HG02610 (cell line): ENCODE measurements around the gene PILRB.
A peak's percentile ranks its signal among the peaks of the same experiment; 100 is the strongest.
"Not testable (repeated sequence)": the region's sequence is repeated elsewhere in the genome, so short reads cannot be mapped to it uniquely, and the experiment has no call there.

Experiments used
- ATAC-seq: cut with Tn5 transposase; IDR thresholded peaks from one replicate; pipeline ENCODE4 v1.9.1; 2021; ENCODE audit warnings: mild to moderate bottlenecking, moderate library complexity; ENCODE audit not compliant: unreplicated experiment

Gene PILRB

DNA sequence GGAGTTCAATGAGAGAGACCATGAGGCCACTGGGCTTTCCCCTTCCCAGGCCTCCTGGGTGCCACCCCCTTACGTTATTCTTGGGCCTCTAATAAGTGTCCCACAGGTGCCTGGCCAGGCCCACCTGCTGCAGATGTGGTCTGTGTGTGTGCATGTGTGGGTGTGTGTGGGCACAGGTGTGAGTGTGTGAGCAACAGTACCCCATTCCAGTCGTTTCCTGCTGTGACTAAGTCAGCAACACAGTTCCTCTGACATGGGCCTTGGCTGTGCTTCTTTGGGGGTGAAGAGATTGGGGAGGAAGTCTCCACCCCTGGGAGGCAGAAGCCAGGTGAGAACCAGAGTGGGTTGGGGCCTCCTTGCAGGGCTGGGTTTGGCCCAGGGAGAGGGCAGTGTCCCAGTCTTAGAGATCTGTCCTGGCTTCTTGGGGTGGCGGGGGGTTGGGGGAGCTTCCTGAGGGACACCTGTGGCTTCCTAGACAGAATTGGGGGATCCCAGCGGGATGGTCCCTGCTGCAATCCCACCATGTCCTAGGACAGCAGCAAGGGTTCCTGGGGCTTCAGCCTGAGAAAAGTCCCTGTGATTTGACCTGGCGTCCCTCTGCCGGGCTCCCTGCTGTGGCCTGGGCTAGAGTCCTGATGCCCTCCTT, 4.1 kb upstream of the PILRB start:
- no peak for ATAC-seq

DNA sequence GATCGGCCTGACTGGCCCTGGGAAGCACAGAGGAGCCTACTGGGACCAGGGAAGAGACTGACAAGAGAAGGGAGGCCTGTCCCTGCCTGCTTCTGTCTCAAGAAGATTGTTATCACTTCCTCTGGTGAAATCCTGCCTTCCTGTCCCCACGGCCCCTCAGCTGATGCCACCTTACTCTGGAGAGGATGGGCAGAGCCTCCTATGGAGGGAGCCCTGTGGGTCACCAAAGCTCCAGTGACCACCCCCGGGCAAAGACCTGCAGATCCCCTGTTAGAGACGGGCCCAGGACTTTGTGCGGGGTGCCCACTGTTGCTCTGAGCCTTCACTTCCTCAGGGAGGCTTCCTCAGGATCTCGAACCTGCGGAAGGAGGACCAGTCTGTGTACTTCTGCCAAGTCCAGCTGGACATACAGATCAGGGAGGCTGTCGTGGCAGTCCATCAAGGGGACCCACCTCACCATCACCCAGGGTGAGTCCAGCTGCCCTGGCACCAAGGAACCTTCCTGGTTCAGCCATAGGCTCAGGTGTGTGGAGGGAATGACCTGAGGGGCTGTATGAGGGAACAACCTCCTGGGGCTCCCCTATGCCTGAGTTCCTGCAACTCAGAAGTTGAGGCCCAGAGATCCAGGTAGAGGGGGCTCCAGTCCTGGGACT, 1.4 kb upstream of the PILRB start:
- ATAC-seq: no peak

DNA sequence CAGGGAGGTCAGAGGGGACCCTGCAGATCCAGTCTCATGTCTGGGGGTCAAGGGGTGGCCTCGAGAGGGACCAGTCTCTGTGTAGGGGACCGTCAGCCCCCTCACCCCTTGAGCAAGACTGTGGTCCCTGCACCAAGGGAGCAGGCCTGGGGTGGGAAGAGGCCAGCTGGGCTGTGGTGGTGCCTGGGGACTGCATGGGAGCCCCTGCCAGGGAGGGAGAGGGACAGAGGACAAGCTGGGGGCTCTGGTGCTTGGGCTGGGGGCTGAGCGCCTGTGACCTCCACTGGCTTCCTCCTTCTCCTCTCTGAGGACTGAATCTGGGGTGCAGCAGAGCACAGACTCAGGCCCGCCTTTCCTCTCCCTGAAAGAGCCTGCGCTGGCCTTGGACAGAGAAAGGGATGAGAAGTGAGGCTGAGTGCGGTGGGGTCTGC, 771 bp upstream of the PILRB start:
- no peak for ATAC-seq

DNA sequence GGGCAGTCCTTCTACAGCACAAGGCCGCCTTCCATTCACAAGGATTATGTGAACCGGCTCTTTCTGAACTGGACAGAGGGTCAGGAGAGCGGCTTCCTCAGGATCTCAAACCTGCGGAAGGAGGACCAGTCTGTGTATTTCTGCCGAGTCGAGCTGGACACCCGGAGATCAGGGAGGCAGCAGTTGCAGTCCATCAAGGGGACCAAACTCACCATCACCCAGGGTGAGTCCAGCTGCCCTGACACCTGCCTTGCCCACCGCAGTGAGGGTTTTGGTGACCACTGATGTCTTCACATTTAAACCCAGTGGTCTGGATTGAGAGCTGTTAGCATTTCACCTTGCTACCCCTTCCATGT, 918 bp downstream of the PILRB start:
- no peak for ATAC-seq

DNA sequence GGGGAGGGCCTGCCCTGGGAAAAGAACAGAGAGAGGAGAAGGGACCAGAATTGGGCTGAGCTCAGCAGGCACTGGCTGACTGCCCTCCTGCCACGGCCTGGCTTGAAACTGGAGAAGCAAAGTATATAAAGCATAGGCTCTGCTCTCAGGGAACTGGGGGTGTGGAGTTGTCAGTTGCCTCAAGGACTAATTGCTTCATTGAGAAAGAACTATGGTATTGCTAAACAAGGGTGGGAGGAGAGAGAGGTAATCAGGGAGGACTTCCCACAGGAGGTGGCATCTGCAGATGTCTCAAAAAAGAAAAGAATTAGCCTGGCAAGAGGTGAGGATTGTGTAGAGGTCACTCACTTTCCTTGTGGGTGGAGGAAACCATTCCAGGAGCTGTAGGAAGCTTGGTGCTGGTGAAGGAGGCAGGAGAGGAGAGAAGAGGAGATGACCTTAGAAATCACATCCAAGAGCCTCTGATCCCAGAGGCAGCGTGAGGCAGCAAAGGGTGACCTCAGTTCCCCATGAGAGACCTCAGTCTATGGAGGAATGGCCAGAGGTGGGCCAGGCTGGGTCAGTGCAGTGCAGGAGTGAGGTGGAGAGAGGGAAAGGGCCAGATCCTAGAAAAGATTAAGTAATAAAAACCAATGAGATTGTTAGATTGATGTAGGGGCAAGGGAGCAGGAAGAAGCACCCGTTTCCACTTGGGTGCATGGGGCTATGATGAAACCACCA, 2.4 kb downstream of the PILRB start:
- ATAC-seq: no peak

DNA sequence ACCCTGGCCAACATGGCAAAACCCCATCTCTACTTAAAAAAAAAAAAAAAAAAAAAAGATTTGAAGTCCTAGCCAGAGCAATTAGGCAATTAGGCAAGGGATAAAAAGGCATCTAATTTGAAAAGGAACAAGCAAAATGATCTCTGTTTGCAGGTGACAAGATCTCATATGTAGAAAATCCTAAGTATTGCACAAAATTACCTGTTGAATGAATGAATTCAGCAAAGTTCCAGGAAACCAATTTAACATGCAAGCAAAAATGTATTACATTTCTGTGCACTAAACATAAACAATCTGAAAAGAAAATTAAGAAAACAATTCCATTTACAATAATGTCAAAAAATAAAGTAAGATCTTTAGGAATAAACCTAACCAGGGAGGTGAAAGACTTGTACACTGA, 5.2 kb downstream of the PILRB start:
- ATAC-seq: no peak

DNA sequence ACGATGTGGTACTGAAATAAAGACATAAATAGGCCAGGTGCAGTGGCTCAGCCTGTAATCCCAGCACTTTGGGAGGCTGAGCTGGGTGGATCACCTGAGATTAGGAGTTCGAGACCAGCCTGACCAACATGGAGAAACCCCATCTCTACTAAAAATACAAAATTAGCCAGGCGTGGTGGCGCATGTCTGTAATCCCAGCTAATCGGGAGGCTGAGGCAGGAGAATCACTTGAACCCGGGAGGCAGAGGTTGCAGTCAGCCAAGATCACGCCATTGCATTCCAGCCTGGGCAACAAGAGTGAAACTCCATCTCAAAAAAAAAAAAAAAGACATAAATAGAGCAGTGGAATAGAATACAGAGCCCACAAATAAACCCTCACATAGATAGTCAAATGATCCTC, 5.9 kb downstream of the PILRB start:
- not testable (repeated sequence) for ATAC-seq

DNA sequence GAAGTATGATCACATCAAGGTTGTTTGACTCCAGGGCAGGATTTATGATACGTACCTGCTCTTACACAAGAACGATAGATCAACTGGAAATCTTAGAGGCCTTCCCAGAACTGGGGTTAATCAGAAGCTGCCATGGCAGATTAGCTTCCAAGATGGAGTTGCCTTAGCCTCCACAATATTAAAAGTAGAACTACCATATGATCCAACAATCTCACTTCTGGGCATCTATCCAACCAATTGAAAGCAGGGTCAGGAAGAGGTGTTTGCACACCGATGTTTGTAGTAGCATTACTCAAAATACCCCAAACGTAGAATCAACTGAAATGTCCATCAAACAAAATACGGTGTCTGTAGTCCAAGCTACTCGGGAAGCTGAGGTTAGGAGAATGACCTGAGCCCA, 6.6 kb downstream of the PILRB start:
- no peak for ATAC-seq

DNA sequence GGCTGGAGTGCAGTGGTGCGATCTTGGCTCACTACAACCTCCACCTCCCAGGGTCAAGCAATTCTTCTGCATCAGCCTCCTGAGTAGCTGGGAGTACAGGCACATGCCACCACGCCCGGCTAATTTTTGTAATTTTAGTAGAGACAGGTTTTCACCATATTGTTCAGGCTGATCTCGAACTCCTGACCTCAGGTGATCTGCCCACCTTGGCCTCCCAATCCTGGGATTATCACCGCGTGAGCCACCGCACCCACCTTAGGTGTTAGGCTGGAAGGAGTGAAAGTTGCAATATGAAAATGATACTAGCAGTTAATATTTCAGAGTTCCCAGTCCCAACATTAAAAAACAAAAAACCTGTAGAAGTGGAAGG, 8.1 kb downstream of the PILRB start:
- peak; percentile 1 for ATAC-seq

DNA sequence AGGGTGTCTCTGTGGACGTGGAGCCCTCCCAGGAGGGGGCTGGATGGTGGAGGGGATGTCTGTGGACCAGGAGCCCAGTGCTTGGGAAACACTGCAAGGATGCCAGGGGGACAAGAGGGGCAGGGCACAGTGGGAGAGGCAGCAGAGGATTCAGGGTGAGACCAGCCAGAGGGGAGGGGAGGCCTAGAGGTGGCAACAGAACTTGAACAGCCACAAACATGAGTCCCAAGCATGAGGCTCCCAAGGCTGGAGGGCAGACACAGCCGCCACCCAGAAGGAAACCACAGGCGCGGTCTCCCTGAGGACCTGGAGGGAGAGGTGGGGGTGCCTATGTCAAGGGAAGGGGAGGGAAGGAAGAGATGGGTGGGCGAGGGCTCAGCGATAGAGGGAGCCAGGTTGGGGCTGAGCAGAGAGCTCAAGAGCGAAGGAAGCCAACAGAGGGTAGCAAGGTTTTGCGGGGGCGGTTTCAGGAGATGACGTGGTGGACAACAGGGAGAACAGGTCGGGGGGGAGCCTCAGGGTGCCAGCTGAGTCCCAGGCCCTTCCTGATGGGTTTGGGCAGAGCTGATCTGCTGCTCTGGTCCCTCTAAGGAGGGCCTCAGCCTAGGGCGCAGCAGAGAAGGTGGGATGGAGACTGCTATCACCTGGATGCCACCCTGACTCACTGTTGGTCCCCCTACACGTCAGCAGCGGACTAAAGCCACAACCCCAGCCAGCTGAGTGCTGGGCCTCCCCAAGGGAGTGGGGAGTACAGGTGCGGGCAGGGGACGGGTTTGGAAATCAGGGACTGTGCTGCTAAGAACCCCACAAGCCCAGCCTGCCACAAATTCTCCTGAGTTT, 8.7 kb downstream of the PILRB start:
- ATAC-seq: no peak

DNA sequence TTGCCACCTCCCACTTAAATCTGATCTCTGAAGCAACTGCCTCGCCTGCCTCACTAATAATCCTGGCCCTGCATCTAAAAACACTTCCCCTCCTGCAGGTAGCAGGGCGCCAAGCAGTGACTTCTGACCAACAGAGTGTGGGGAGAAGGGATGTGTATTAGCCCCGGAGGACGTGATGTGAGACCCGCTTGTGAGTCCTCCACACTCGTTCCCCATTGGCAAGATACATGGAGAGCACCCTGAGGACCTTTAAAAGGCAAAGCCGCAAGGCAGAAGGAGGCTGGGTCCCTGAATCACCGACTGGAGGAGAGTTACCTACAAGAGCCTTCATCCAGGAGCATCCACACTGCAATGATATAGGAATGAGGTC, 9.3 kb downstream of the PILRB start:
- ATAC-seq: no peak

DNA sequence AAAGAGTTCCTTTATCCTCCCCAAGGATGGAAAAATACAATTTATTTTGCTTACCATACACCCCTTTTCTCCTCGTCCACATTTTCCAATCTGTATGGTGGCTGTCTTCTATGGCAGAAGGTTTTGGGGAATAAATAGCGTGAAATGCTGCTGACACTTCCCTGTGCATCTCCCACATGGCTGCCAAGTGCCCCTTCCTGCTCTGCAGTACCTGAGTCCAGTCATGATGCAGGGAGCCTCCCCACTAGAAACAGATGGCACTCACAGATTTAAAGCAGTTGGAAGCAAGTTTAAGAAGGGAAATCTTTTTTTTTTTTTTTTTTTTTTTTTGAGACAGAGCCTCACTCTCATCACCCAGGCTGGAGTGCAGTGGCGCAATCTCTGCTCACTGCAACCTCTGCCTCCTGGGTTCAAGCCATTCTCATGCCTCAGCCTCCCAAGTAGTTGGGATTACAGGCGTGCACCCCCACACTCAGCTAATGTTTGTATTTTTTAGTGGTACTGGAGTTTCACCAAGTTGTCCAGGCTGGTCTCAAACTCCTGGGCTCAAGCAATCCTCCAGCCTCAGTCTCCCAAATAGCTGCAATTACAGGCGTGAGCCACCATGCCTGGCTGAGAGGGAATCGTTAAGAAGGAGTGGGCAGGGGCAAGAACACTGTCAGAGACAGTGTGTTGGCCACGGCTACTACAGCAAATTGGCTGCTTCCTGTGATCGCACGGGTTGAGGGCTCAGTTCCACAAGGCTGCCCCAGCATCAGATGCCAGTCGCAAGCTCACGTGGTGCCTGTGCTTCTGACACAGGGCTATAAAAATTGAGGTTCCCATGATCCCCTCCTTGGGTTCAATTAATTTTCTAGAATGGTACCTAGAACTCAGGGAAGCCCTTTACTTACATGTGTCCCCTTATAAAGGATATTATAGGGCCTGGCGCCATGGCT, 10.0 kb downstream of the PILRB start:
- no peak for ATAC-seq

DNA sequence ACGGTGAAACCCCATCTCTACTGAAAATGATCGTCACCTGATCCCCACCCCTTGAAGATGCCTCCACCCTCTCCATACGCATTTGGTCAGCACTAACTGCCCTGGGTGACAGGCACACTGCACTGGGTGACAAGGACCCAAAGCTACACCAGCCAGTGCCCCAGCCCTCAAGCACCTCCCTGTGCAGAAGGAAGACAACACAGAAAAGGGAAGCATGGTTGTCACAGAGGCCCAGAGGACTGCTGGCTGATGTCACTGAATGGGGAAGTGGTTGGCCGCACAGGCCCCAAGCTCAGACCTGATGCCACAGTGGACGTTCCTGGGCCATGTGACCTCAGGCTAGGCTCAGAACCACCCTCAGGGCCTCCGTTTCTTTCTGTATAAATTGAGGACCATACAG, 11.2 kb downstream of the PILRB start:
- ATAC-seq: peak; percentile 47

DNA sequence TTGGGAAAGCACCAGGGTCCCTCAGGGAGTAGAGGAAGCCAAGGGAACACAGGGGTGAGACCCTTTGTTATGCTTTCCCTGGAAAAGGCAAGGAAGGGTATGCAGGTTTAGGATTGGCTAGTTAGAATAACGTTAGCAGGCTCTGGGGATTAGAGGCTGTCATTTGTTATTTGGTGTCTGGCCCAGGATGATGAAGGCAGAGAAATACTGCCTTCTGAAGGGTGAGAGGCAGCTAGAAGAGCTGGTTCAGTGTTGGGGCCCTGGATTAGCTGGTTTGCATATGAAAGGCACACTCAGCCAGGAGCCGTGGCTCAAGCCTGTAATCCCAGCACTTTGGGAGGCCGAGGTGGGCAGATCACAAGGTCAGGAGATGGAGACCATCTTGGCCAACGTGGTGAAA, 12.4 kb downstream of the PILRB start:
- no peak for ATAC-seq

DNA sequence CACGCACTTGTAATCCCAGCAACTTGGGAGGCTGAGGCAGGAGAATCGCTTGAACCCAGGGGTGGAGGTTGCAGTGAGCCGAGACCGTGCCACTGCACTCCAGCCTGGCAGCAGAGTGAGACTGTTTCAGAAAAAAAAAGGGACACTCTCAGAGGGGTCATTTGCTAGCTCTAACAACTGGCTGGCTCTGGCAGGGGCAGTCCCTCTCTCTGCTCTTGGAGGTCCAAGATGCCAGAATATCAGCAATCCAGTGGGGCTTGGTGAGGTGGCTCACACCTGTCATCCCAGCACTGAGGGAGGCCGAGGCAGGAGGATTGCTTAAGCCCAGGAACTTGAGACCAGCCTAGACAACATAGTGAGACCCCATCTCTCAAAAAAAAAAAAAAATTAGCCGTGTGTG, 12.8 kb downstream of the PILRB start:
- ATAC-seq: no peak

DNA sequence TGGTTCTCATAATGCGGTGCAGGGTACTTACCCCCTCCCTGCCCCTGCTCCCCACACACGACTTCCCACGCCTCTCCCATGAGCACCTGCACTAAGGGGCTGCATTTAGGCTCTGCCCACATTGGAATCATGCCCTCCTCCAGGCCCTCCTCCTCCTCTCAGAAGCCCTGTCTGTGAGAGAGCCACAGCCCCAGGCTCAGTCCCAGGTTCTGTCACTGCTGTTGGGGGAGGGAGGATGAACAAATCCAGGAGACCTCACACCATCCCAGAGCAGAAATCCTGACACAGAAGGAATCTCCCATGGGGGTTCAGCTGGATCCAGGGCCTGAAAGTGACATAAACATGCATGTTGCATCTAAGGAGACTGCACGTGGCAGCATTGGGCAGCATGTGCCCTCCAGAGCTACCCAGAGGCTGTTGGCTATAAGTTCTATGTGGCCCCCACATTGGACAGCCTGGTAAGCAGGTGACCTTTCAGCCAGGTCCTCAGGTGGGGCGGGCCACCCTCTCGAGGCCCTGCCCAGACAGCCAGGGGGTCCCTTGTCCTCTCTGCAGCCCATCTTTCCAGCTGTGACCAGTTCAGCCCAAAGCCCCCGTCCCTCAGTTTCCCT, 13.7 kb downstream of the PILRB start:
- ATAC-seq: no peak

DNA sequence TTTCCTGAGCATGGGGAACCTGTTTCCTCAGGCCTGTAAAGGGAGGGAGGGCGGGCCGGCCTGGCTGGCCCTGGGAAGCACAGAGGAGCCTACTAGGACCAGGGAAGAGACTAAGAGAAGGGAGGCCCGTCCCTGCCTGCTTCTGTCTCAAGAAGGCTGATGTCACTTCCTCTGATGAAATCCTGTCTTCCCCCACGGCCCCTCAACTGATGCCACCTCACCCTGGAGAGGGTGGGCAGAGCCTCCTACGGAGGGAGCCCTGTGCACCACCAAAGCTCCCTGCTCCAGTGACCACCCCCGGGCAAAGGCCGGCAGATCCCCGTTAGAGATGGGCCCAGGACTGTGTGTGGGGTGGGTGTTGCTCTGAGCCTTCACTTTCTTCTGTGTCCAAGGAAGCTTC, 14.3 kb downstream of the PILRB start:
- no peak for ATAC-seq

DNA sequence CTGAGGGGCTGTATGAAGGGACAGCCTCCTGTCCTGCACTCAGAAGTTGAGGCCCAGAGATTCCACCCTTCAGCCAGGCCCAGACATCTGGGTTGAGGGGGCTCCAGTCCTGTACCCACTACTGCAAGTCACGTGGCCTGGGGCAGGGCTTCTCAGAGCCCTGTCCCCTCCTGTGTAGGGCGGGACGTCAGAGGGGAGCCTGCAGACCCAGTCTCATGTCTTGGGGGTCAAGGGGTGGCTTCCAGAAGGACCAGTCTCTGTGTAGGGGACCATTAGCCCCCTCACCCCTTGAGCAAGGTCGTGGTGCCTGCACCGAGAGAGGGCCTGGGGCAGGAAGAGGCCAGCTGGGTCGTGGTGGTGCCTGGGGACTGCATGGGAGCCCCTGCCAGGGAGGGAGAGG, 14.8 kb downstream of the PILRB start:
- ATAC-seq: no peak

DNA sequence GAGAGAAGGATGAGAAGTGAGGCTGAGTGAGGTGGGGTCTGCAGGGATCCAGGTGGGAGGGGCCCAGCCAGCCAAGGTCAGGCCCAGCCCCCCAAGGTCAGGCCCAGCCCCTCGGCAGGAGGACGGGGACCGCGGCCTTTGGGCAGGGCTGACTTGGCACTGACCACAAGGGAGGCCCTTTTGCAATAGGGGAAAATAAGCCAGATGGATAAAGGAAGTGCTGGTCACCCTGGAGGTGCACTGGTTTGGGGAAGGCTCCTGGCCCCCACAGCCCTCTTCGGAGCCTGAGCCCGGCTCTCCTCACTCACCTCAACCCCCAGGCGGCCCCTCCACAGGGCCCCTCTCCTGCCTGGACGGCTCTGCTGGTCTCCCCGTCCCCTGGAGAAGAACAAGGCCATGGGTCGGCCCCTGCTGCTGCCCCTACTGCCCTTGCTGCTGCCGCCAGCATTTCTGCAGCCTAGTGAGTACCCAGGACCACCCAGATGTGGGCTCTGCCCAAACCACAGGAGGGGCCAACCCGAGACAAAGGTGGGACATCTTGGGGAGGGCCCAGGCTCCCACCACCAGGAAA, 15.4 kb downstream of the PILRB start, which contains the start of gene PILRA:
Gene PILRA (plus strand): TSS at position 227 of the 571 bp plus-strand sequence. CDS start 170 bp downstream, at position 397.
- ATAC-seq: no peak
